A549 (cell line): ENCODE results near the gene KCNMA1.

ENCODE experiments used
- CEBPB ChIP-seq, 2 experiments: fragments of >200 bp in 1 of 2; sonication (Bioruptor Twin) in 1 of 2; formaldehyde crosslinking in 1 of 2; IDR thresholded peaks; 2 replicates each; pipeline ENCODE4 v1.6.1; 2012 to 2016
- E2F6 ChIP-seq: IDR thresholded peaks from 2 replicates; pipeline ENCODE4 v1.6.1; 2012; ENCODE audit warnings: low read depth, borderline replicate concordance
- EHMT2 ChIP-seq: fragments of 200-600 bp; sonication (generic); IDR thresholded peaks from 2 replicates; pipeline ENCODE4 v1.6.1; 2016; ENCODE audit warnings: antibody characterized with exemption, low read depth, mild to moderate bottlenecking, moderate library complexity
- ELK1 ChIP-seq: fragments of 150-350 bp; IDR thresholded peaks from 2 replicates; pipeline ENCODE4 v1.6.1; 2014; ENCODE audit warnings: low read depth, mild to moderate bottlenecking, low read length
- EP300 ChIP-seq, 2 experiments: fragments of >200 bp; sonication (Bioruptor Twin); formaldehyde crosslinking; IDR thresholded peaks; 2 replicates in 1 of 2; 3 replicates in 1 of 2; pipeline ENCODE4 v1.6.1; 2016 to 2017
- JUN ChIP-seq, 2 experiments: fragments of >200 bp; sonication (Bioruptor Twin); formaldehyde crosslinking; IDR thresholded peaks; 2 replicates in 1 of 2; 3 replicates in 1 of 2; pipeline ENCODE4 v1.6.1; 2016 to 2017
- JUNB ChIP-seq: fragments of >200 bp; sonication (Bioruptor Twin); formaldehyde crosslinking; IDR thresholded peaks from 2 replicates; pipeline ENCODE4 v1.6.1; 2016
- MAFK ChIP-seq: fragments of 450-650 bp; IDR thresholded peaks from 2 replicates; pipeline ENCODE4 v1.6.1; 2014; ENCODE audit not compliant: partially characterized antibody
- POLR2A ChIP-seq: IDR thresholded peaks from 2 replicates; pipeline ENCODE4 v1.6.1; 2012; ENCODE audit warnings: mild to moderate bottlenecking, low read length
- POLR2AphosphoS2 ChIP-seq: conservative IDR thresholded peaks from 2 replicates; pipeline ENCODE4 v1.6.1; 2012; ENCODE audit warnings: low read length, improper control_type of control experiment, inconsistent platforms
- REST ChIP-seq: fragments of 200-600 bp; sonication (generic); IDR thresholded peaks from 2 replicates; pipeline ENCODE4 v1.6.1; 2016; ENCODE audit warnings: antibody characterized with exemption, mild to moderate bottlenecking, moderate library complexity
- TF ChIP-seq, protein P1 (sequence below): fragments of >200 bp; sonication (Bioruptor Twin); formaldehyde crosslinking; IDR thresholded peaks from 3 replicates; pipeline ENCODE4 v1.5.1; 2016
- TF ChIP-seq, protein P2 (sequence below): fragments of 450-650 bp; IDR thresholded peaks from 2 replicates; pipeline ENCODE4 v1.6.1; 2014; ENCODE audit warnings: antibody characterized with exemption

- TF ChIP-seq EP300 (IDR thresholded peaks at IDR 0.05): no peak
- TF ChIP-seq, protein P1, sequence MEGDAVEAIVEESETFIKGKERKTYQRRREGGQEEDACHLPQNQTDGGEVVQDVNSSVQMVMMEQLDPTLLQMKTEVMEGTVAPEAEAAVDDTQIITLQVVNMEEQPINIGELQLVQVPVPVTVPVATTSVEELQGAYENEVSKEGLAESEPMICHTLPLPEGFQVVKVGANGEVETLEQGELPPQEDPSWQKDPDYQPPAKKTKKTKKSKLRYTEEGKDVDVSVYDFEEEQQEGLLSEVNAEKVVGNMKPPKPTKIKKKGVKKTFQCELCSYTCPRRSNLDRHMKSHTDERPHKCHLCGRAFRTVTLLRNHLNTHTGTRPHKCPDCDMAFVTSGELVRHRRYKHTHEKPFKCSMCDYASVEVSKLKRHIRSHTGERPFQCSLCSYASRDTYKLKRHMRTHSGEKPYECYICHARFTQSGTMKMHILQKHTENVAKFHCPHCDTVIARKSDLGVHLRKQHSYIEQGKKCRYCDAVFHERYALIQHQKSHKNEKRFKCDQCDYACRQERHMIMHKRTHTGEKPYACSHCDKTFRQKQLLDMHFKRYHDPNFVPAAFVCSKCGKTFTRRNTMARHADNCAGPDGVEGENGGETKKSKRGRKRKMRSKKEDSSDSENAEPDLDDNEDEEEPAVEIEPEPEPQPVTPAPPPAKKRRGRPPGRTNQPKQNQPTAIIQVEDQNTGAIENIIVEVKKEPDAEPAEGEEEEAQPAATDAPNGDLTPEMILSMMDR: no peak
- TF ChIP-seq POLR2A: no peak
- TF ChIP-seq EHMT2: no peak
- TF ChIP-seq, protein P2, sequence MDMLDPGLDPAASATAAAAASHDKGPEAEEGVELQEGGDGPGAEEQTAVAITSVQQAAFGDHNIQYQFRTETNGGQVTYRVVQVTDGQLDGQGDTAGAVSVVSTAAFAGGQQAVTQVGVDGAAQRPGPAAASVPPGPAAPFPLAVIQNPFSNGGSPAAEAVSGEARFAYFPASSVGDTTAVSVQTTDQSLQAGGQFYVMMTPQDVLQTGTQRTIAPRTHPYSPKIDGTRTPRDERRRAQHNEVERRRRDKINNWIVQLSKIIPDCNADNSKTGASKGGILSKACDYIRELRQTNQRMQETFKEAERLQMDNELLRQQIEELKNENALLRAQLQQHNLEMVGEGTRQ: no peak
- TF ChIP-seq ELK1: no peak
- TF ChIP-seq REST: no peak
- no peak for TF ChIP-seq POLR2AphosphoS2
- TF ChIP-seq CEBPB (IDR thresholded peaks at IDR 0.05): no peak
- TF ChIP-seq JUNB: no peak
- TF ChIP-seq E2F6: no peak
- no peak for TF ChIP-seq JUN (IDR thresholded peaks at IDR 0.05)
- no peak for TF ChIP-seq MAFK
These were observed 662.5 kb downstream of the KCNMA1 start for GRCh38 chr10:76975126-76975525.
